Fibroblast of lung (primary cell): ENCODE data around the gene NAB2.

Experiments used
- CTCF ChIP-seq, 2 donors: IDR thresholded peaks in 1 of 2; conservative IDR thresholded peaks in 1 of 2; 1 replicate in 1 of 2; 2 replicates in 1 of 2; pipeline ENCODE4 v1.5.1; 2011 to 2012; ENCODE audit warnings: low read length in 2 of 2, control low read depth in 1 of 2, inconsistent platforms in 1 of 2, low read depth in 1 of 2, mild to moderate bottlenecking in 1 of 2
- EZH2 ChIP-seq: IDR thresholded peaks from 2 replicates; pipeline ENCODE4 v1.5.1; 2012; ENCODE audit warnings: low read length, control low read depth, mild to moderate bottlenecking; ENCODE audit errors: missing control alignments

GRCh38 chr12:57069523-57069922 is 19.4 kb upstream of the NAB2 start:
- TF ChIP-seq CTCF (conservative IDR thresholded peaks at IDR 0.05 in 1 of 2, IDR thresholded peaks at IDR 0.05 in 1 of 2; ENCODE audit: low read depth in 1 of 2, low read length in 2 of 2), result peak; percentile 94
- TF ChIP-seq EZH2, result no peak
